Right lobe of liver (tissue), 4 donors: ENCODE data around the gene NTHL1.

ENCODE experiments used
- POLR2A ChIP-seq: fragments of 450-650 bp; IDR thresholded peaks from one replicate; pipeline ENCODE4 v1.6.1; 2017; ENCODE audit warnings: antibody characterized with exemption, mild to moderate bottlenecking
- TF ChIP-seq, protein P1 (sequence below), 4 donors: fragments of 200-600 bp in 3 of 4; fragments of 450-650 bp in 1 of 4; IDR thresholded peaks; one replicate each; pipeline versions ENCODE4 v1.5.1 to v1.8.0; 2016 to 2022; ENCODE audit warnings: antibody characterized with exemption in 4 of 4, mild to moderate bottlenecking in 2 of 4
- donor health status: DM: no; HTN: no; CAD: no.
- donor health status: DM: no; HTN: no; CAD: no.
- donor health status: DM: no; HTN: yes; CAD: no.

DNA sequence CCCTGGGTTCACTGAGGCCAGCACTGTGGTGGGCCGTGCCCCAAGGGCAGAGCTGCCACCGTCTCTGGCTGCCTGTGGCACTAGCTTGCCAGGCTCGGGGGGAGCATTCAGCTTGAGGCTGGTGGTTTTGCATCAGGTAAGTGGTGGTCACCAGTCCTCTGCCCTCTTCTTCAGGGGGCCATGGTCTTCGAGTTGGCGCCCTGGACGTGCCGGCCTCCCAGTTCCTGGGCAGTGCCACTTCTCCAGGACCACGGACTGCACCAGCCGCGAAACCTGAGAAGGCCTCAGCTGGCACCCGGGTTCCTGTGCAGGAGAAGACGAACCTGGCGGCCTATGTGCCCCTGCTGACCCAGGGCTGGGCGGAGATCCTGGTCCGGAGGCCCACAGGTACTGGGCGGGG is 32.4 kb upstream of the NTHL1 start:
- TF ChIP-seq, protein P1, sequence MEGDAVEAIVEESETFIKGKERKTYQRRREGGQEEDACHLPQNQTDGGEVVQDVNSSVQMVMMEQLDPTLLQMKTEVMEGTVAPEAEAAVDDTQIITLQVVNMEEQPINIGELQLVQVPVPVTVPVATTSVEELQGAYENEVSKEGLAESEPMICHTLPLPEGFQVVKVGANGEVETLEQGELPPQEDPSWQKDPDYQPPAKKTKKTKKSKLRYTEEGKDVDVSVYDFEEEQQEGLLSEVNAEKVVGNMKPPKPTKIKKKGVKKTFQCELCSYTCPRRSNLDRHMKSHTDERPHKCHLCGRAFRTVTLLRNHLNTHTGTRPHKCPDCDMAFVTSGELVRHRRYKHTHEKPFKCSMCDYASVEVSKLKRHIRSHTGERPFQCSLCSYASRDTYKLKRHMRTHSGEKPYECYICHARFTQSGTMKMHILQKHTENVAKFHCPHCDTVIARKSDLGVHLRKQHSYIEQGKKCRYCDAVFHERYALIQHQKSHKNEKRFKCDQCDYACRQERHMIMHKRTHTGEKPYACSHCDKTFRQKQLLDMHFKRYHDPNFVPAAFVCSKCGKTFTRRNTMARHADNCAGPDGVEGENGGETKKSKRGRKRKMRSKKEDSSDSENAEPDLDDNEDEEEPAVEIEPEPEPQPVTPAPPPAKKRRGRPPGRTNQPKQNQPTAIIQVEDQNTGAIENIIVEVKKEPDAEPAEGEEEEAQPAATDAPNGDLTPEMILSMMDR (IDR thresholded peaks at IDR 0.05) = no peak
- no peak for TF ChIP-seq POLR2A
